ENCODE data around the gene ACP7.

- TF ChIP-seq CTCF (IDR thresholded peaks at IDR 0.05) (no peak), RXRA (IDR thresholded peaks at IDR 0.05; ENCODE audit: borderline replicate concordance, low read depth) (no peak), ELF1 (IDR thresholded peaks at IDR 0.05) (no peak), EP300 (IDR thresholded peaks at IDR 0.05; ENCODE audit: borderline replicate concordance in 1 of 2, low read depth in 1 of 2, low read length in 1 of 2) (no peak), YY1 (IDR thresholded peaks at IDR 0.05; ENCODE audit: low read depth) (no peak), NFIC (IDR thresholded peaks at IDR 0.05; ENCODE audit: borderline replicate concordance) (no peak), NRF1 (IDR thresholded peaks at IDR 0.05; ENCODE audit: low read depth, low read length) (no peak), EZH2phosphoT487 (IDR thresholded peaks at IDR 0.05; ENCODE audit: borderline replicate concordance, low read depth) (no peak), SMC3 (IDR thresholded peaks at IDR 0.05; ENCODE audit: low read depth, low read length) (no peak), POLR2AphosphoS5 (IDR thresholded peaks at IDR 0.05; ENCODE audit: low read depth, low read length) (no peak), GABPA (IDR thresholded peaks at IDR 0.05; ENCODE audit: low read depth) (no peak), RAD21 (IDR thresholded peaks at IDR 0.05; ENCODE audit: low read length) (no peak)
- TF ChIP-seq, protein P1, sequence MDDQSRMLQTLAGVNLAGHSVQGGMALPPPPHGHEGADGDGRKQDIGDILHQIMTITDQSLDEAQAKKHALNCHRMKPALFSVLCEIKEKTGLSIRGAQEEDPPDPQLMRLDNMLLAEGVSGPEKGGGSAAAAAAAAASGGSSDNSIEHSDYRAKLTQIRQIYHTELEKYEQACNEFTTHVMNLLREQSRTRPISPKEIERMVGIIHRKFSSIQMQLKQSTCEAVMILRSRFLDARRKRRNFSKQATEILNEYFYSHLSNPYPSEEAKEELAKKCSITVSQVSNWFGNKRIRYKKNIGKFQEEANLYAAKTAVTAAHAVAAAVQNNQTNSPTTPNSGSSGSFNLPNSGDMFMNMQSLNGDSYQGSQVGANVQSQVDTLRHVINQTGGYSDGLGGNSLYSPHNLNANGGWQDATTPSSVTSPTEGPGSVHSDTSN (IDR thresholded peaks at IDR 0.05), result no peak
These were observed 51.5 kb downstream of the ACP7 start for GRCh38 chr19:39135701-39136100.
